ENCODE results near the gene SELENON.
A peak's percentile ranks its signal among the peaks of the same experiment; 100 is the strongest.

SELENON gene

GRCh38 chr1:25809283-25809926, 9.4 kb downstream of the SELENON start:
- no peak for ATAC-seq
- H3K27ac Mint-ChIP-seq = no peak overlapping the region
- H3K4me1 Mint-ChIP-seq = peaks cover 26% of the 10 kb centered on the region
- H3K9me3 Mint-ChIP-seq = no peaks in the 10 kb centered on the region
- no peak overlapping the region for H3K4me3 Mint-ChIP-seq
- no peak for DNase-seq (ENCODE audit: low spot score in 2 of 2)
- H3K36me3 Mint-ChIP-seq = peaks cover 5% of the 10 kb centered on the region

- H3K4me3 Mint-ChIP-seq = no peak overlapping the region
- H3K36me3 Mint-ChIP-seq = peaks cover 5% of the 10 kb centered on the region
- H3K27ac Mint-ChIP-seq = no peak overlapping the region
- DNase-seq (ENCODE audit: low spot score in 2 of 2) (no peak), ATAC-seq (no peak)
- H3K4me1 Mint-ChIP-seq = peaks cover 21% of the 10 kb centered on the region
- H3K9me3 Mint-ChIP-seq = no peaks in the 10 kb centered on the region
Observed at GRCh38 chr1:25809929-25810328, 9.9 kb downstream of the SELENON start.

GRCh38 chr1:25810341-25811299, 10.6 kb downstream of the SELENON start:
- Mint-ChIP-seq H3K4me3 (no peak overlapping the region), H3K4me1 (peaks cover 17% of the 10 kb centered on the region), H3K27ac (no peak overlapping the region), H3K9me3 (no peaks in the 10 kb centered on the region), H3K36me3 (peaks cover 5% of the 10 kb centered on the region)
- DNase-seq (ENCODE audit: low spot score in 2 of 2) = peak; percentile 85 to 92
- peak; percentile 73 for ATAC-seq

- Mint-ChIP-seq H3K4me3 (no peak overlapping the region), H3K9me3 (no peaks in the 10 kb centered on the region), H3K4me1 (peaks cover 12% of the 10 kb centered on the region), H3K27ac (no peak overlapping the region), H3K36me3 (peaks cover 5% of the 10 kb centered on the region)
- no peak for ATAC-seq
- DNase-seq (ENCODE audit: low spot score in 2 of 2) = no peak
Observed at GRCh38 chr1:25811384-25812082, 11.5 kb downstream of the SELENON start.

DNA sequence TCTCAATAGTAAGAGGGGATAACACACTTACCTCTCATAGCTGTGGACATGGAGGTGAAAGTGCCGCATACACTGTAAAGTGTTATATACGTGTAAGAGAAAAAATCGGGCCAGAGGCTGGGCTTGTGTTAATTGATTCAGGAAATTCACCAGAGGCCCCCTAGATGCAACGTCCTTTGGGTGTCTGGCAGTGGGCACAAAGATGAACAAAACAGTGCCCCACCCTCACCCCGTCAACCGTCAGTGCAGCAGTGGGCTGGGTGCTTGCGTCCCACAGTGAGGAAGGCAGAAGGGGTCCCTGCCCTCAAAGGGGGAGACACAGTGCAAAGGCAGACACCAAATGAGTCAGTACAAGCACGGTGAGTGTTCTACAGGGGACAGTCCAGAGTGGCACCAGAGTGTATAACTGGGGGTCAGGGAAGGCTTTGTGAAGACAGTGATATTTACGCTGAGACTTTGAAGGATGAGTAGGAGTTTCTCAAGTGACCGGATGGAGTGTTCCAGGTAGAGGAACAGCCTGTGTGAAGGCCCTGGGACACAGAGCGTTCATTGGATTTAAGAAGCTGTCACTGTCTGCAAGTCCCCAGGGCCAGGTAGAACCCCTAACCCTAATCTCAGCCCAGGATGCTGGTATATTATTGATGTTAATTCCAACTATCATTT, 13.2 kb downstream of the SELENON start:
- peak overlapping the region; percentile 67 for H3K27ac Mint-ChIP-seq
- peaks cover 14% of the 10 kb centered on the region for H3K4me1 Mint-ChIP-seq
- H3K4me3 Mint-ChIP-seq = no peak overlapping the region
- ATAC-seq (no peak), DNase-seq (ENCODE audit: low spot score in 2 of 2) (no peak)
- peaks cover 5% of the 10 kb centered on the region for H3K36me3 Mint-ChIP-seq
- H3K9me3 Mint-ChIP-seq = no peaks in the 10 kb centered on the region

GRCh38 chr1:25813734-25814471, 13.9 kb downstream of the SELENON start:
- no peak for DNase-seq (ENCODE audit: low spot score in 2 of 2)
- H3K4me1 Mint-ChIP-seq = peaks cover 21% of the 10 kb centered on the region
- H3K4me3 Mint-ChIP-seq = no peak overlapping the region
- no peak for ATAC-seq
- peak overlapping the region; percentile 27 for H3K27ac Mint-ChIP-seq
- H3K9me3 Mint-ChIP-seq = no peaks in the 10 kb centered on the region
- peaks cover 3% of the 10 kb centered on the region for H3K36me3 Mint-ChIP-seq

- ATAC-seq = no peak
- Mint-ChIP-seq H3K9me3 (no peaks in the 10 kb centered on the region), H3K36me3 (peaks cover 2% of the 10 kb centered on the region), H3K4me3 (no peak overlapping the region), H3K27ac (peak overlapping the region; percentile 27), H3K4me1 (peaks cover 26% of the 10 kb centered on the region)
- no peak for DNase-seq (ENCODE audit: low spot score in 2 of 2)
Observed at GRCh38 chr1:25814549-25815087, 14.6 kb downstream of the SELENON start.

DNA sequence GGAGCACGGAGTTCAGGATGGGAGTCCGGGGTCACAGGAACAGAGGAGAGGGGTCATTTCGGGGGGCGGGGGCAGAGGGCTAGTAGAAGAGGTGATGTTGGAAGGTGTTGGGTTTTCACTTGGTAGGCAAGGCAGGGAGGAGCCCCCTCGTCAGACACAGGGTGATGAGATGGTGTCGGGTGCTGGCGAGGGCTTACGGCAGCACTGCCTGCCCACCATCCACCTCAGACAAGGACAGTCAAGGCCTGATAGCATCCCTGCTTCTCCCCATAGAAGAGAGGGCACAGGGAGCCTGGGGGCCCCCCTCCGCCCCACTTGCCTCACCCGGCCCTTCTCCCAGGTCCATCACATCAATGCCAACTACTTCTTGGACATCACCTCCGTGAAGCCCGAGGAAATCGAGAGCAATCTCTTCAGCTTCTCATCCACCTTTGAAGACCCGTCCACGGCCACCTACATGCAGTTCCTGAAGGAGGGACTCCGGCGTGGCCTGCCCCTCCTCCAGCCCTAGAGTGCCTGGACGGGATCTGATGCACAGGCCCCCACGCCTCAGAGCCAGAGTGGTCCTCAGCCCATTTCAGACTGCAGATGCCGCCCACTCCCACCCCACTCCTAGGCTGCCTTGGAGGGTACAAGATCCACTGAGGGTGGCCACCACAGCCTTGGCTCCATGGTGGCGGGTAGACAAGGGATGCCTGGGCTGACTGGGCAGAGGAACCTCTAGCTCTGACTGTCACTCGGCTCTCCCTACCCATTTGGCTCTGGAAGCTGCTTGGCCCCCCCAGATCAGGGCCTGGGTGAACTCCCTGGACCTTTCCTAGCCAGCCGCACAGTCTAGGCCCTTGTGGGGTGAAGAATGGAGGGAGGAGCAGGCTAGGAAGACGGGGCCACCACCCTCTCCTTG, 15.5 kb downstream of the SELENON start:
- no peak overlapping the region for H3K4me3 Mint-ChIP-seq
- no peaks in the 10 kb centered on the region for H3K9me3 Mint-ChIP-seq
- H3K4me1 Mint-ChIP-seq = peaks cover 18% of the 10 kb centered on the region
- peak overlapping the region; percentile 27 for H3K27ac Mint-ChIP-seq
- DNase-seq (ENCODE audit: low spot score in 2 of 2) (no peak), ATAC-seq (no peak)
- H3K36me3 Mint-ChIP-seq = peaks cover 7% of the 10 kb centered on the region

DNA sequence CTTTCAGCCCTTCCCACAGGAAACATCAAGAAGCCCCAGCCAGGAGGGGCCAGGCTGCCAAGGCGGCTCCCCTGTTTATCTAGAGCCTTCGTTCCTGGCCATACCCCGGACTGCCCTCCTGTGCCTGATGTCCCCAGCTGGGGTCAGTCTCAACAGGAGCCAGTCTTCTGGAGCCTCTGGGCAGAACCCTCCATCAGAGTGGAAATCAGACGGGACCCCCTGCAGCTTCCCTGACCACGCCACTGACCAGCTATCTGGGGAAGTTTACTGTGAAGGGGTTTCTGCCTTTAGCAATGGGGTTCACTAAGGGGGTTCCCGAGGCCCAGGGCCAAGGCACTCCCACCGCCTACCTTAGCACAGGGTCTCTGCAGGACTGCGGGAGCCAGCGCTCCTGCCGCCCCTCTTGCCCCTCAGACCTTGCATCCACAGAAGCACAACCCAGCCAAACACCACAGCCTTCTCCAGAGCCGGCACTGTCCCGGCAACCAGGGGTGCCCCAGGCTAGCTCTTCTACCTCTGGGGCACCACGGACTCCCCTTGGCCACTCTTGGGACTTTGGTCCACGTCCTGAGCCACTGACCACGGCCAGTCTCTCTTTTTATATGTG, 16.2 kb downstream of the SELENON start:
- peaks cover 15% of the 10 kb centered on the region for H3K36me3 Mint-ChIP-seq
- H3K4me1 Mint-ChIP-seq = peaks cover 25% of the 10 kb centered on the region
- no peak overlapping the region for H3K27ac Mint-ChIP-seq
- H3K4me3 Mint-ChIP-seq = no peak overlapping the region
- ATAC-seq = no peak
- DNase-seq (ENCODE audit: low spot score in 2 of 2) = no peak
- no peaks in the 10 kb centered on the region for H3K9me3 Mint-ChIP-seq

GRCh38 chr1:25817840-25818501, 18.0 kb downstream of the SELENON start:
- Mint-ChIP-seq H3K4me1 (peaks cover 37% of the 10 kb centered on the region), H3K27ac (peak overlapping the region; percentile 95), H3K36me3 (peaks cover 20% of the 10 kb centered on the region), H3K4me3 (peak overlapping the region; percentile 93), H3K9me3 (no peaks in the 10 kb centered on the region)
- DNase-seq (ENCODE audit: low spot score in 2 of 2) (no peak), ATAC-seq (no peak)

GRCh38 chr1:25818569-25818968, 18.6 kb downstream of the SELENON start:
- H3K4me3 Mint-ChIP-seq = peak overlapping the region; percentile 93
- H3K9me3 Mint-ChIP-seq = no peaks in the 10 kb centered on the region
- ATAC-seq (no peak), DNase-seq (ENCODE audit: low spot score in 2 of 2) (no peak)
- H3K36me3 Mint-ChIP-seq = peaks cover 20% of the 10 kb centered on the region
- H3K27ac Mint-ChIP-seq = peak overlapping the region; percentile 95
- H3K4me1 Mint-ChIP-seq = peaks cover 37% of the 10 kb centered on the region

GRCh38 chr1:25819491-25820246, 19.7 kb downstream of the SELENON start, which contains the start of gene MTFR1L:
Gene MTFR1L (plus strand): TSS chr1:25819954. CDS start chr1:25823105, 3,151 bp downstream.
- peak; percentile 87 to 96 for DNase-seq (ENCODE audit: low spot score in 2 of 2)
- Mint-ChIP-seq H3K4me3 (peak within 1 kb of the TSS; percentile 93), H3K36me3 (peaks cover 20% of the 10 kb centered on the region), H3K4me1 (peaks cover 37% of the 10 kb centered on the region), H3K9me3 (no peaks in the 10 kb centered on the region), H3K27ac (peak within 1 kb of the TSS; percentile 95)
- peak; percentile 91 for ATAC-seq

All from stimulated activated effector memory CD8-positive, alpha-beta T cell treated with anti-CD3 and anti-CD28 coated beads, Interleukin-12 subunit alpha, Interleukin-12 subunit beta, amount 100 ng/mL, for 72 hours (primary cell).